Measurements from ENCODE around the gene ZNF207. TPM values are rescaled to one million over a fixed set of nuclear protein-coding genes. Genes with fewer than 3 reads are reported as not detected.

ZNF207 gene
- total RNA-seq, 2 experiments from 2014 or later, result 252 to 262 TPM

DNA sequence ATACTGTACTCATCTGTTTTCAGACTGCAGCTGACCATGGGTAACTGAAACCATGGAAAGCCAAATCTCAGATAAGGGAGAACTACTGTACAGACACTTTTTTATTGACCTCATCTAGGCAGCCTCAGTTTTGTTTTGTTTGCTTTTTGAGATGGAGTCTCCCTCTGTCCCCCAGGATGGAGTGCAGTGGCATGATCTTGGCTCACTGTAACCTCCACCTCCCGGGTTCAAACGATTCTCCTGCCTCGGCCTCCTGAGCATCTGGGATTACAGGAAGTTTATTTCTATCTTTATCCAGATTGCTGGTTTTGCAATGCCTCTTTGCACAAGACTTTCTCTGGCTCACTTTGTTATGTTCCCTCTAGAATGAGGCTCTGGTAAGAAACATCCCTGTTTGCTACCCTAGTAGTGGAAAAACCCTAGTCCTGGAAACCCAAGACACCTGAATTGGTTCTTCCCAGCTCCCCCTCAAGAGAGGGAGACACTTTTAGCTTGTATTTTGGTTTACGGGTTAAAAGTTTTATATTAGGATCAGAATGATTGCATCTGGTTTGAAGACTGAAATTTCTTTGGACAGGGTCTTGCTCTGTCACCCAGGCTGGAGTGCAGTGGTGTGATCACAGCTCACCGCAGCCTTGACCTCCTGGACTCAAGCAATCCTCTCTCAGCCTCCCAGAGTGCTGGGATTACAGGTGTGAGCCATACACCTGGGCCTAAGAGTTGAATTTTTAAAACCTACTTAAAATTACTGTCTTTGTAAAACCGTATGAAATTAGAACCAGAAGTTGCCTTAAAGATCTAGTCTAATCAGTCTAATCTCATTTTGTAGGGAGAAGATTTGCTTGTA, 38.9 kb downstream of the ZNF207 start:
- Histone ChIP-seq H3K27ac (ENCODE audit: low read depth in 1 of 2, low read length in 2 of 2) (no peak overlapping the region), H3K4me3 (ENCODE audit: low read length) (no peak overlapping the region), H3K36me3 (ENCODE audit: insufficient read depth, low read length) (peaks cover 5% of the 10 kb centered on the region), H3K9me3 (ENCODE audit: control insufficient read depth in 1 of 2, insufficient read depth in 1 of 2, low read length in 2 of 2) (no peaks in the 10 kb centered on the region), H3K4me1 (ENCODE audit: insufficient read depth, low read length) (no peaks in the 10 kb centered on the region), H3K27me3 (ENCODE audit: control insufficient read depth in 1 of 2, insufficient read depth in 2 of 2, low read length in 2 of 2) (no peaks in the 10 kb centered on the region)
- Mint-ChIP-seq H3K27me3 (no peaks in the 10 kb centered on the region), H3K36me3 (ENCODE audit: low read depth) (peaks cover 8% of the 10 kb centered on the region), H3K27ac (peak overlapping the region; percentile 33), H3K4me1 (ENCODE audit: low read depth) (peaks cover 3% of the 10 kb centered on the region), H3K4me3 (no peak overlapping the region), H3K9me3 (no peaks in the 10 kb centered on the region)
- ChIA-PET CTCF (no interaction called here), POLR2A (no interaction called here)
- ATAC-seq (ENCODE audit: poor library complexity) (no peak), DNase-seq (no peak)
- TF ChIP-seq, protein P1, sequence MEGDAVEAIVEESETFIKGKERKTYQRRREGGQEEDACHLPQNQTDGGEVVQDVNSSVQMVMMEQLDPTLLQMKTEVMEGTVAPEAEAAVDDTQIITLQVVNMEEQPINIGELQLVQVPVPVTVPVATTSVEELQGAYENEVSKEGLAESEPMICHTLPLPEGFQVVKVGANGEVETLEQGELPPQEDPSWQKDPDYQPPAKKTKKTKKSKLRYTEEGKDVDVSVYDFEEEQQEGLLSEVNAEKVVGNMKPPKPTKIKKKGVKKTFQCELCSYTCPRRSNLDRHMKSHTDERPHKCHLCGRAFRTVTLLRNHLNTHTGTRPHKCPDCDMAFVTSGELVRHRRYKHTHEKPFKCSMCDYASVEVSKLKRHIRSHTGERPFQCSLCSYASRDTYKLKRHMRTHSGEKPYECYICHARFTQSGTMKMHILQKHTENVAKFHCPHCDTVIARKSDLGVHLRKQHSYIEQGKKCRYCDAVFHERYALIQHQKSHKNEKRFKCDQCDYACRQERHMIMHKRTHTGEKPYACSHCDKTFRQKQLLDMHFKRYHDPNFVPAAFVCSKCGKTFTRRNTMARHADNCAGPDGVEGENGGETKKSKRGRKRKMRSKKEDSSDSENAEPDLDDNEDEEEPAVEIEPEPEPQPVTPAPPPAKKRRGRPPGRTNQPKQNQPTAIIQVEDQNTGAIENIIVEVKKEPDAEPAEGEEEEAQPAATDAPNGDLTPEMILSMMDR (IDR thresholded peaks at IDR 0.05), result no peak
- intact Hi-C loops (cut with DNase I, micrococcal nuclease), result no loop called here

DNA sequence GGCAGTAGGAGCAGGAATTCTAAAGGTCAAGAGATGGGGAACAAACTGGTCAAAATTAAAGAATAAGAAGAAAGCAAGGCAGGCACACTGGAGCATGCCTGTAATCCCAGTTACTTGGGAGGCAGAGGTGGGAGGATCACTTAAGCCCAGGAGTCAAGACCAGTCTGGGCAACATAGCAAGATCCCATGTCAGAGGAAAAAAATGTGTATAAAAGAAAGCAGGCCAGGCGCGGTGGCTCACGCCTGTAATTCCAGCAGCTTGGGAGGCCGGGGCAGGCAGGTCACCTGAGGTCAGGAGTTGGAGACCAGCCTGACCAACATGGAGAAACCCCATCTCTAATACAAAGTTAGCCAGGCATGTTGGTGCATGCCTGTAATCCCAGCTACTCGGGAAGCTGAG, 43.9 kb downstream of the ZNF207 start:
- Mint-ChIP-seq H3K27me3 (no peaks in the 10 kb centered on the region), H3K27ac (no peak overlapping the region), H3K4me1 (ENCODE audit: low read depth) (peaks cover 3% of the 10 kb centered on the region), H3K4me3 (no peak overlapping the region), H3K9me3 (no peaks in the 10 kb centered on the region), H3K36me3 (ENCODE audit: low read depth) (peaks cover 3% of the 10 kb centered on the region)
- ChIA-PET POLR2A (interaction anchor here (0.7 kb wide), 1 partner anchor 21 kb away, joined by 4 read pairs; no protein-coding TSS in a partner anchor), CTCF (no interaction called here)
- DNase-seq (no peak), ATAC-seq (ENCODE audit: poor library complexity) (no peak)
- Histone ChIP-seq H3K9me3 (ENCODE audit: control insufficient read depth in 1 of 2, insufficient read depth in 1 of 2, low read length in 2 of 2) (peaks cover 0 to 6% of the 10 kb centered on the region in 2 experiments), H3K36me3 (ENCODE audit: insufficient read depth, low read length) (no peaks in the 10 kb centered on the region), H3K4me3 (ENCODE audit: low read length) (no peak overlapping the region), H3K27ac (ENCODE audit: low read depth in 1 of 2, low read length in 2 of 2) (no peak overlapping the region), H3K27me3 (ENCODE audit: control insufficient read depth in 1 of 2, insufficient read depth in 2 of 2, low read length in 2 of 2) (no peaks in the 10 kb centered on the region), H3K4me1 (ENCODE audit: insufficient read depth, low read length) (no peaks in the 10 kb centered on the region)
- TF ChIP-seq, protein P1 (IDR thresholded peaks at IDR 0.05), result no peak
- intact Hi-C loops (cut with DNase I, micrococcal nuclease), result no loop called here

DNA sequence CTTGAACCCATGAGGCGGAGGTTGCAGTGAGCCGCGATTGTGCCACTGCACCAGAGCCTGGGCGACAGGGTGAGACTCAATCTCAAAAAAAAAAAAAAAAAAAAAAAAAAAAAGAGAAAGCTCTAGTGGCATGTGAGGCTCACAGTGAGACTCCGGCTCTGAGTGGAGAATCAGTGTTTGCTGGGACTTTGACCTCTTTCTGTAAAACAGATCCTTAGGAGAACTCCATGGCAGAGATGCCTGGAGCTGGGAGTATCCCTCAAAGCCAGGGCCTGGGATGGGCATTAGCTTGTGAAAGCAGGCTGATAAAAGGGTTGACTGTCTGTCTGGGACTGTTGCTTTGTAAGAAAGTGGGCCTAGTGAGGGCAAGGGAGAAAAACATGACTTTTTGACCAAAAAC, 46.4 kb downstream of the ZNF207 start:
- ChIA-PET POLR2A (no interaction called here), CTCF (interaction anchor here (1.2 kb wide), 1 partner anchor 16 kb away, joined by 5 read pairs; no protein-coding TSS in a partner anchor)
- no peak overlapping the region for H3K4me3 Mint-ChIP-seq
- H3K9me3 ChIP-seq (ENCODE audit: control insufficient read depth in 1 of 2, insufficient read depth in 1 of 2, low read length in 2 of 2), result peaks cover 0 to 6% of the 10 kb centered on the region in 2 experiments
- H3K9me3 Mint-ChIP-seq, result no peaks in the 10 kb centered on the region
- H3K27ac ChIP-seq (ENCODE audit: low read depth in 1 of 2, low read length in 2 of 2), result no peak overlapping the region
- no peaks in the 10 kb centered on the region for H3K27me3 Mint-ChIP-seq
- no peaks in the 10 kb centered on the region for H3K36me3 Mint-ChIP-seq (ENCODE audit: low read depth)
- H3K27me3 ChIP-seq (ENCODE audit: control insufficient read depth in 1 of 2, insufficient read depth in 2 of 2, low read length in 2 of 2), result no peaks in the 10 kb centered on the region
- intact Hi-C loops (cut with DNase I, micrococcal nuclease), result no loop called here
- DNase-seq (no peak), ATAC-seq (ENCODE audit: poor library complexity) (no peak)
- TF ChIP-seq, protein P1 (IDR thresholded peaks at IDR 0.05), result no peak
- H3K36me3 ChIP-seq (ENCODE audit: insufficient read depth, low read length), result no peaks in the 10 kb centered on the region
- H3K4me3 ChIP-seq (ENCODE audit: low read length), result no peak overlapping the region
- peaks cover 9% of the 10 kb centered on the region for H3K4me1 Mint-ChIP-seq (ENCODE audit: low read depth)
- no peak overlapping the region for H3K27ac Mint-ChIP-seq
- no peaks in the 10 kb centered on the region for H3K4me1 ChIP-seq (ENCODE audit: insufficient read depth, low read length)

Data from CD4-positive, alpha-beta T cell (primary cell).